PFSK-1 (cell line): ENCODE results near the gene TTC39B.

Experiments used
- FOXP2 ChIP-seq: optimal IDR thresholded peaks from 2 replicates; pipeline ENCODE3; 2011; ENCODE audit warnings: borderline replicate concordance, control low read depth, inconsistent platforms; ENCODE audit not compliant: insufficient read depth; ENCODE audit errors: extremely low read length, extremely low read depth
- POLR2AphosphoS5 ChIP-seq: IDR thresholded peaks from 2 replicates; pipeline ENCODE4 v1.6.1; 2012; ENCODE audit warnings: low read depth, mild to moderate bottlenecking, control low read depth, low read length, moderate library complexity
- SIN3A ChIP-seq: IDR thresholded peaks from 2 replicates; pipeline ENCODE4 v1.6.1; 2012; ENCODE audit warnings: mild to moderate bottlenecking, low read length, moderate library complexity, borderline replicate concordance; ENCODE audit not compliant: insufficient read depth
- TAF1 ChIP-seq: IDR thresholded peaks from 2 replicates; pipeline ENCODE4 v1.6.1; 2012; ENCODE audit warnings: low read length, control low read depth, borderline replicate concordance; ENCODE audit not compliant: insufficient read depth
- TF ChIP-seq, protein P1 (sequence below), 2 experiments: IDR thresholded peaks; 2 replicates each; pipeline versions ENCODE4 v1.6.1 to v1.8.0; 2011 to 2012; ENCODE audit warnings: low read depth in 2 of 2, low read length in 2 of 2, control low read depth in 1 of 2, inconsistent platforms in 1 of 2, mild to moderate bottlenecking in 1 of 2, moderate library complexity in 1 of 2; ENCODE audit not compliant: insufficient read depth in 1 of 2

Gene TTC39B

DNA sequence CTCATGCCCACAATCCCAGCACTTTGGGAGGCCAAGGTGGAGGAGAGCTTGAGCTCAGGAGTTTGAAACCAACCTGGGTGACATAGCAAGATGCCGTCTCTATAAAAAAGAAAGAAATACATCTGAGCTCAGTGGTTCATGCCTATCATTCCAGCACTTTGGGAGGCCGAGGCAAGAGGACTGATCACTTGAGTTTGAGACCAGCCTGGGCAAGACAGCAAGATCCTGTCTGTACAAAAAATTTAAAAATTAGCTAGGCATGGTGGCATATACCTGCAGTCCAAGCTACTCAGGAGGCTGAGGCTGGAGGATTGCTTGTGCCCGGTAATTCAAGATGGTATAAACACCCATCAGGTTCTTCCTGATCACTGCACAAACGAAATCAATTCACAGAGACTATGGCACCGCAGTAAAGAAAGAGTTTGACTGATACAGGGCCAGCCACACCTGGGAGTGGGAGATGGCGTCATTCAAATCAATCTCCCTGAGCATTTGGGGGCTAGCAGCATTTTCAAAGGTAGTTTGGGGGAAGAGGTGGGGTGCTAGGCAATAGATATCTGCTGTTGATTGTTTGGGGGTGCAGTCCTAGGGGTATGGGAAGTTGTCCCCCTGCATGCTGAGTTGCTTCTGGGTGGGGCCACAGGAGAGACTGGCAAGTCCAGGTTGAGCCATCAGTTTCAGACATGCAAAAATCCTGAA is 169.2 kb downstream of the TTC39B start:
- TF ChIP-seq POLR2AphosphoS5 (no peak), TAF1 (no peak), FOXP2 (no peak), SIN3A (no peak)
- TF ChIP-seq, protein P1, sequence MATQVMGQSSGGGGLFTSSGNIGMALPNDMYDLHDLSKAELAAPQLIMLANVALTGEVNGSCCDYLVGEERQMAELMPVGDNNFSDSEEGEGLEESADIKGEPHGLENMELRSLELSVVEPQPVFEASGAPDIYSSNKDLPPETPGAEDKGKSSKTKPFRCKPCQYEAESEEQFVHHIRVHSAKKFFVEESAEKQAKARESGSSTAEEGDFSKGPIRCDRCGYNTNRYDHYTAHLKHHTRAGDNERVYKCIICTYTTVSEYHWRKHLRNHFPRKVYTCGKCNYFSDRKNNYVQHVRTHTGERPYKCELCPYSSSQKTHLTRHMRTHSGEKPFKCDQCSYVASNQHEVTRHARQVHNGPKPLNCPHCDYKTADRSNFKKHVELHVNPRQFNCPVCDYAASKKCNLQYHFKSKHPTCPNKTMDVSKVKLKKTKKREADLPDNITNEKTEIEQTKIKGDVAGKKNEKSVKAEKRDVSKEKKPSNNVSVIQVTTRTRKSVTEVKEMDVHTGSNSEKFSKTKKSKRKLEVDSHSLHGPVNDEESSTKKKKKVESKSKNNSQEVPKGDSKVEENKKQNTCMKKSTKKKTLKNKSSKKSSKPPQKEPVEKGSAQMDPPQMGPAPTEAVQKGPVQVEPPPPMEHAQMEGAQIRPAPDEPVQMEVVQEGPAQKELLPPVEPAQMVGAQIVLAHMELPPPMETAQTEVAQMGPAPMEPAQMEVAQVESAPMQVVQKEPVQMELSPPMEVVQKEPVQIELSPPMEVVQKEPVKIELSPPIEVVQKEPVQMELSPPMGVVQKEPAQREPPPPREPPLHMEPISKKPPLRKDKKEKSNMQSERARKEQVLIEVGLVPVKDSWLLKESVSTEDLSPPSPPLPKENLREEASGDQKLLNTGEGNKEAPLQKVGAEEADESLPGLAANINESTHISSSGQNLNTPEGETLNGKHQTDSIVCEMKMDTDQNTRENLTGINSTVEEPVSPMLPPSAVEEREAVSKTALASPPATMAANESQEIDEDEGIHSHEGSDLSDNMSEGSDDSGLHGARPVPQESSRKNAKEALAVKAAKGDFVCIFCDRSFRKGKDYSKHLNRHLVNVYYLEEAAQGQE (IDR thresholded peaks at IDR 0.05; ENCODE audit: insufficient read depth in 1 of 2, low read depth in 2 of 2, low read length in 2 of 2) = no peak

DNA sequence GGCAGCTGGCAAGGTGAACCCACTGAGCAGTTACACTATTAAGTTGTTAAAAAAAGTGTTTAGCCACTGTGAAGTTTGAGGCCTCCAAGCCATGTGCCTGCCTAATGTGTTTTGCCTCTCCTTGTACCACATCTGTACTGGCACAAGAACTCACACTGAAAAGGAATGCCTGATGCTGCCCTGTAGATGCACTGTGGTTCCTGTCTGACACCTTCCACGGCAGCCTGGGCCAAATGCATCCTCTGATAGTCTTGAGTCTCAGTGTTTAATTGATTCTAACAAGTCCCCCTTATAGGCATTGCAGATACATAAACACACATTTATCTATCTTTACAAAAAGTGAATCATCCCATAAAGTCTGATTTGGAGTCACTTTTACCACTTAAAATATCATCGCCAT is 169.9 kb downstream of the TTC39B start:
- TF ChIP-seq POLR2AphosphoS5 (no peak), FOXP2 (no peak), TAF1 (no peak), SIN3A (no peak)
- TF ChIP-seq, protein P1 (IDR thresholded peaks at IDR 0.05; ENCODE audit: insufficient read depth in 1 of 2, low read depth in 2 of 2, low read length in 2 of 2) = no peak

DNA sequence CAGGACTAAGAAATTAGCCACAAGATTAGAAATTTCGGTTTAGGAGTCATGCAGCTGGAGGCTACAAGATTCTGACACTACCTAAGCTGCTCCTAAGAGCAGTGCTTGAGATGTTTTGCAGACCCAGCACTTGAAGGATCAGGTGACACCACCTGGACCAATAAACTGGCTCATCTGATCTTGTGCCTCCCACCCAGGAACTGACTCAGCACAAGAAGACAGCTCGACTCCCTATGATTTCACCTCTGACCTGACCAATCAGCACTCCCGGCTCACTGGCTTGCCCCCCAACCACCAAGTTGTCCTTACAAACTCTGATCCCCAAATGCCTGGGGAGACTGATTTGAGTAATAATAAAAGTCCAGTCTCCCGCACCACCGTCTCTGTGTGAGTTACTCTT is 170.4 kb downstream of the TTC39B start:
- TF ChIP-seq TAF1 = no peak
- TF ChIP-seq, protein P1 (IDR thresholded peaks at IDR 0.05; ENCODE audit: insufficient read depth in 1 of 2, low read depth in 2 of 2, low read length in 2 of 2) = no peak
- TF ChIP-seq SIN3A = no peak

DNA sequence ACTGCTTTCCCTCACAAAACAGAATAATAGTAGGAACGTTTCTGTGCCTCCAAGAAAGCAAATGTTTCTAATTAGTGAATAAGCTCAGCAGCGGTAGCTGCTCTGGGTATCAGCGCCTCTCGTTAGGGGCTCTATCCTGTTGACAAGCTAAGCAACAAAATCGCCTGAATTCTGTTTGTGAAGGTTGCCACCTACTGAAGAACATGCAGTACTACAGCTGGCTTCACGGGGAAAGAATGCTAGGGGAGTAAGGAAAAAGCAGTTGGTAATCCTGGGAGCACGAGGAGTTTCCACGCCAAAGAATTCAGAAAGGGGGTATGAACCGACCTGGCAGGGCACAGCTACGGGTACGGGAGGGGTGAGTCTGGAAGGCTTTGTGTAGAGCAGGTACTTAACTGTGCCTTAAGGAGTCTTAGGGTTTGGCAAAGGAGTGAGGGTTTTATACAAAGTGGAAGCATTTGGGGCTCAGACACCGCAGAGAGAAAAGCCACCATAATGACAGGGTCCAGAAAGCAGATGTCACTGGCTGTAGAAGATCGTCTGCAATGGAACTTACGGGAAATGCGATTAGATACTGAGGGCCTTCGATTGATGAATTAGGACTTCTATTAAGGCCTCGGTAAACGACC is 171.7 kb downstream of the TTC39B start:
- no peak for TF ChIP-seq SIN3A
- TF ChIP-seq, protein P1 (IDR thresholded peaks at IDR 0.05; ENCODE audit: insufficient read depth in 1 of 2, low read depth in 2 of 2, low read length in 2 of 2) = no peak
- TF ChIP-seq FOXP2 = peak; percentile 17
- TF ChIP-seq POLR2AphosphoS5 = no peak
- no peak for TF ChIP-seq TAF1
